GM12873 (cell line): Measurements from ENCODE around the gene IL1R2.

Source experiments
- TF ChIP-seq, protein P1 (sequence below): IDR thresholded peaks from 2 replicates; pipeline ENCODE4 v1.5.1; 2012; ENCODE audit warnings: low read depth, mild to moderate bottlenecking, moderate library complexity, low read length, control low read depth; ENCODE audit not compliant: insufficient read depth; ENCODE audit errors: missing control alignments

The IL1R2 gene

DNA sequence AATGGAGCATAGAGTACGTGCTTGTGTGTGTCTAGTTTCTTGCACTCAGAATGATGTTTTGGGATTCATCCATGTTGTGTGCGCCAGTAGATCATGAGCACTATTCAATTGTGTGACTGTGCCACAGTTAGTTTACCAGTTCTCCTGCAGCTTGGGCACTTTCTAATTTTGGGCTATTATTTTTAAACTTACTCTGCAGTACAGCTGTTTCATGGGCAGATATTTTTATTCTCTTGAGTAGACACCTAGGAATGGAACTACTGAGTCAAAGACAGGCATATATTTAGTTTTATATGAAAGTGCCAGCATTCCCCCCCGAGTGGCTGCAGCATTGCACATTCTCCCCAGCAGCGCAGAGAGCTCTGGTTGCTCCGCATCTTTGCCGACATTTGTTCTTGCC is 74.8 kb downstream of the IL1R2 start:
- TF ChIP-seq, protein P1, sequence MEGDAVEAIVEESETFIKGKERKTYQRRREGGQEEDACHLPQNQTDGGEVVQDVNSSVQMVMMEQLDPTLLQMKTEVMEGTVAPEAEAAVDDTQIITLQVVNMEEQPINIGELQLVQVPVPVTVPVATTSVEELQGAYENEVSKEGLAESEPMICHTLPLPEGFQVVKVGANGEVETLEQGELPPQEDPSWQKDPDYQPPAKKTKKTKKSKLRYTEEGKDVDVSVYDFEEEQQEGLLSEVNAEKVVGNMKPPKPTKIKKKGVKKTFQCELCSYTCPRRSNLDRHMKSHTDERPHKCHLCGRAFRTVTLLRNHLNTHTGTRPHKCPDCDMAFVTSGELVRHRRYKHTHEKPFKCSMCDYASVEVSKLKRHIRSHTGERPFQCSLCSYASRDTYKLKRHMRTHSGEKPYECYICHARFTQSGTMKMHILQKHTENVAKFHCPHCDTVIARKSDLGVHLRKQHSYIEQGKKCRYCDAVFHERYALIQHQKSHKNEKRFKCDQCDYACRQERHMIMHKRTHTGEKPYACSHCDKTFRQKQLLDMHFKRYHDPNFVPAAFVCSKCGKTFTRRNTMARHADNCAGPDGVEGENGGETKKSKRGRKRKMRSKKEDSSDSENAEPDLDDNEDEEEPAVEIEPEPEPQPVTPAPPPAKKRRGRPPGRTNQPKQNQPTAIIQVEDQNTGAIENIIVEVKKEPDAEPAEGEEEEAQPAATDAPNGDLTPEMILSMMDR = no peak

DNA sequence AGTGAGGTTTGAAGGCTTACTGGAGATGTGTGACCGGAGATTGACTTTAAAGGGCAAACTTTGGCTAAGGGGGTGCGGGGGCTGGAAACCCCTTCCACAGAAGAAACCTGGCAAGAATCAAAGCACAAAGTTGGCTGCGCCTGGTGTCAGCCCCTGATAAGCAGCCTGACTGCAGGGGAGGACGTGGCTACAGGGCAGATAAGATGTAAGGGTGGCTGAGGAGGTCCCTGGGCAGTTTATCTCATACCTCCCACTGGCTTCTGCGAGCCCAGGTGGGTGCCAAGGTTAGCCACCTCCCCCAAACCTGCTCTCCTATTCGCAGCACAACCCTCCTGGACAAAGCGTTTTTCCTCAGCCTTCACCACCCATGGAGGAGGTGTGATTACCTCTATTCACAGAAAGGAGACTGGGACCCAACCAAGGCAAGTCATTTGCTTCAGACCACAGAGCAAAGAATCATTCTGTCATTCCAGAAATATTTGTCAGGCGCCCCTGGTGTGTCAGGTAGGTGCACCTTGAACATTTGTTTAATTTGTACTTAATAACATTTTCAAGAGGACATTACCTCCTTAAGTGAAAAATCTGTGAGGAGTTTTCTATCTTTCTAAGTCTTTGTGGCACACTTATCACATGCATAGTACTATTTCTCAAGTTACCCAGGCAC is 77.7 kb downstream of the IL1R2 start:
- TF ChIP-seq, protein P1 = no peak

DNA sequence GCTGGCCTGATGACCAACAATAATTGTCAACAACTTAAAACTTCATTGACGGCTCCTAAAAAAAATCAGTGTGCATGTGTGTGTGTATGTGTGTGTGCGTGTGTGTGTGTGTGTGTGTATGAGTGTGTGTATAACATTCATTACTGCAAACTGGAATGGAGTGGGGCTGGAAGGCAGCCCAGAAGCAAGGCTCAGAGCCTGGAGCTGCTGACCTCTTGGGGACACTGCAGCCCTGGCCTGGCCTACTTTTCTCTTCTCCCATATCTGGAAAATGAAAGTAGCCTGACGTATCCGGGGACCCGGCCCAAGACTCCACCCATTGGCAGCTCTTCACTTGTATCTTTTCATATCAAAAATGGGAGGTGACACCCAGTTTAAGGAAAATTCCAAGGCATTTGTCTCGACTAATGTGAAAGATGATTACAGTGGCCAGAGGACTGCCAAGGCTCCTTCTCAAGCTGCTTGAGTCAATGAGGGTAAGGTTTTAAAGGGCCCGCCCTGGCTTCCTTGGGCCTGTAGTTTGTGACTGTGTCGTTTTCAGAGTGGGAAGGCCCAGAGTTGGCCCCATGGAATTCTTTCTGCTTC is 78.4 kb downstream of the IL1R2 start:
- TF ChIP-seq, protein P1 = no peak

DNA sequence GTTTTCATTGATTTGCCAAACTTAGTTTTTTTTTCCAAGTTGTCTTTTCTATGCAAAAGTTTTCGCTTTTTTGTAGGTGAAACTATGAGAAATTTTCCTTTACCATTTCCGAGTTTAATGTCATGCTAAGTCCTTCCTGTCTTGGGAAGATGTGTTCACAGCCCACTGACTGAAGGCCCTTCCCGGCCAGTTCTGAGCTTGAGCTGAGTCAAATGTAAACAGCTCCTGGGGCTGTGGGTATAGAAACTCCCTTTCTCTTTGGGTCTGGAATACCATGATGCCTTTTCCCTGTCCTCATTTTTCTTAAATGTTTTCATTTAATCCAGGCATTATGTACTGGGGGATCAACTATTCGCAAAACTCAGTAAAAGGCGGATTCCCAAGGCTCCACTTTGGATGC is 81.0 kb downstream of the IL1R2 start:
- TF ChIP-seq, protein P1 = no peak

DNA sequence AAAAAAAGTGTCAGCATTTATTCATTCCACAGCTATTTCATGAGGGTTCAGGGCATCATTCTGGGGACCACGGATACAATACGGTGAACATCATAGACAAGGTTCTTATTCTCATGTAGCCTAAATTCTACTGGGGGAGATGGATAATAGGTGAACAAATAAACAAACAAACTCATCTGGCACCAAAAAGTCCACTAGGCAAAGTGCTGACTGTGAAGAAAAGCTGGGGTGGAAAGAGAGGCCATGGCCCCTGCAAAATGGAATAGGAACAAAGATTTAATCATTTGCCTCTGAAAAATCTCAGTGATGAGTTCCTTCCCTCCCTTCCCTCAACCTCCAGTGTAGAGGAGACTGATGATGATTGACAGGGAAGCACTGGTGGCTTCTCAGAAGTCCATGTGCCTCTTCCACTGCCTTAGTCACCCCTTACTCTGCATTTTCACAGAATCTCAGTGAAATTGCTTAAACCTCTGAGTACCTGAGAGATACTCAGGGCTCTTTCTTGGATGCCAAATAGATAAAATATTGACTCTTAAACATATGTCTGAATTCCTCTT is 81.5 kb downstream of the IL1R2 start:
- TF ChIP-seq, protein P1 = no peak

DNA sequence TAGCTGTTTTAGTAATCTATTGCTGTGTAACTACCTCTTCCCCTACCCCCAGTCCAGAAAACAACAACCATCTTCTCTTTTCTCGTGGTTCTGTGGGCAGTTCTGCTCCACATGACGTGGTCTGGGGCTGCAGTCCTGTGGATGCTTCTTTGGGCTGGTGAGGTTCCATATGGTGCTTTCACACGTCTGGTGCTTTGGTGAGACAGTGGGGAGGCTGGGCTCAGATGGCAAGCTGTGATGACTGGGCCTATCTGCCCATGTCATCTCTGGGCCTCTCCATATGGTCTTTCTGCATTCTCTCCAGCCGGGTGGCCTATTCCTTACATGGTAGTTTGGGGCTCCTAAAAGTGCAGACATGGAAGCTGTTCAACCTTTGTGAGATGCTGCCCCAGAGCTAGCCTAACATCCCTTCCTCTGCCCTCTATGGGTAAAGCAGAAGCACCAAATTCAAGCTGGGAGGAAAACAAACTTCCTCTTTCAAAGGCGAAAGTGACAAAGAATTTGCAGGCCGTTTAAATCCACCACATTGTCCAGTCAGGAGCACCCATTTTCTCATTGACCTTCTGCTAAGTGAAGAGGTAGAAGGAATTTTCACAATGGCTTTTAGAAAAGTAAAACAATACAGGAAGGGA is 82.5 kb downstream of the IL1R2 start:
- TF ChIP-seq, protein P1 = no peak

DNA sequence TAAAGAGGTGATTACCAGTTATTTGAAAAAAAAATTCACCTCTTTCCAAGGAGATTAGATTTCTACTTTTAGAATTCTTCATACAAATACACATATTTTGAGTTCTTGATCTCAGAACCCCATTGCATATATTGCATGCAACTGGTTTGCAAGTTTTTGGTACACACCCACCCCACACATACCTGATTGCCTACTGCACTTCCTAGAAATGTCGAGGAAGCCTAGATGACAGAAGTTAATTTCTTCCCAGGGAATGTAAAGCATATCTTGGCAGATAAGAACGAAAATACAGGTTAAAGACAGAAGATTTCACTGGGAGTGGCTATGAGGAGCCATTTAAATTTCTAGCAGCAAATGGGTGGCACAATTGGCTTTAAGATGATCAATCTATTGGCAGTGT is 83.7 kb downstream of the IL1R2 start:
- TF ChIP-seq, protein P1 = no peak
